Activated CD8-positive, alpha-beta memory T cell treated with anti-CD3 and anti-CD28 coated beads, Interleukin-2, amount 50 U/mL, for 24 hours (primary cell): ENCODE results near the gene YIPF6.
"Not testable (repeated sequence)": the region's sequence is repeated elsewhere in the genome, so short reads cannot be mapped to it uniquely, and the experiment has no call there.

ENCODE experiments used
- DNase-seq: peaks from one replicate; pipeline ENCODE4 v3.0.0-alpha.2; 2020; ENCODE audit errors: extremely low read depth

Gene YIPF6

DNA sequence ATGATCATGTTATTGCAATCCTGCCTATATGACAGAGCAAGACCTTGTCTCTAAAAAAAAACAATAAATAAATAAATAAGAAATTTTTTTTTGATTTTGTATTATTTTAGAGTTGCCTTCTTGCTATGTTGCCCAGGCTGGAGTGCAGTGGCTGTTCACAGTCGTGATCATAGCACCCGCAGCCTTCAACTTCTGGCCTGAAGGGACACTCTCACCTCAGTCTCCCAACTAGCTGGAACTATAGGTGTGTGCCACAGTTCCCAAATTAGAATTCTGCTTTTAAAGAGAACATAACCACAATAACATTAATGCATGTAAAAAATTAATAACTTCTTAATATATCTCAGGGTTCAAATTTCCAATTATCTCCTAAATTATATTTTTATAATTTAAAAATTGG lies 7.8 kb downstream of the YIPF6 start:
- no peak for DNase-seq

DNA sequence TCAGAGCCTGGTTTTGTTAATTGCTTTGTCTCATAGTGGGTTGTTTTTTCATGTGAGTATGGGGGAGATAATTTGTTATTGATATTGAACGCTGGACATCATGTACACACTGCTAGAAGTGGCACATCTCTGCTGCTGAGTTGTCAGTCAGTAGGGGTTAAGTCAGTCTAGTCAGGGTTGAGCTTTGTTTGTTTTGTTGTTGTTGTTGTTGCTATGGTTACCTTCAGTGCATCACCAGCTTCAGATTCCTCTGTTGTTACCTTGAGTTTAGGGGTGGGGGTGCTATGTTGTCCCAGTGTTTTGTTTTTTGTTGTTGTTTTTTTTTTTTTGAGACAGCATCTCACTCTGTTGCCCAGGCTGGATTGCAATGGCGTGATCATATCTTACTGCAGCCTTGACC lies 9.9 kb downstream of the YIPF6 start:
- no peak for DNase-seq

DNA sequence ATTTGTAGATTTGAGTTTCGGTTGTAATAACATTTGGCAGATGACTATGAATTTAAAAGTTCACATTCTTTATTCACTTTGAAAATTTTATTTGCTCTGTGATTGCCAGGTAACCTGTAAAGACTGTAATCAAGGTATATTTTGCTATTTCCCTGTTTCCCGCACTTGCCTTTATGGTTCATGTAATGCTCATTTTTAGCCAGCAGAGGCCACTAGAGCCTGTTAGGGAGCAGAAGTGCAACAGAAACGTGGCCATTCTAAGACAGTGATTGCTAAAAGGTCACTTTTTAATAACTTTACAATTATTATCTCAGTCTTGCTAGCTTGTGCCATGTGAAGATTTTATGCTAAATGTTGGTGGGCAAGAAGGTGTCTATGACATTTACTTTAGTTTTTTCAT lies 12.4 kb downstream of the YIPF6 start:
- DNase-seq: no peak

DNA sequence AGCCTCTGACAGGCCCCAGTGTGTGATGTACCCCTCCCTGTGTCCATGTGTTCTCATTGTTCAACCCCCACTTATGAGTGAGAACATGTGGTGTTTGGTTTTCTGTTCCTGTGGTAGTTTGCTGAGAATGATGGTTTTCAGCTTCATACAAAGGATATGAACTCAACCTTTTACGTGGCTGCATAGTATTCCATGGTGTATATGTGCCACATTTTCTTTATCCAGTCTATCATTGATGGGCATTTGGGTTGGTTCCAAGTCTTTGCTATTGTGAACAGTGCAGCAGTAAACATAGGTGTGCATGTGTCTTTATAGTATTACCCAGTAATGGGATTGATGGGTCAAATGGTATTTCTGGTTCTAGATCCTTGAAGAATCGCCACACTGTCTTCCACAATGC lies 25.8 kb downstream of the YIPF6 start:
- not testable (repeated sequence) for DNase-seq

DNA sequence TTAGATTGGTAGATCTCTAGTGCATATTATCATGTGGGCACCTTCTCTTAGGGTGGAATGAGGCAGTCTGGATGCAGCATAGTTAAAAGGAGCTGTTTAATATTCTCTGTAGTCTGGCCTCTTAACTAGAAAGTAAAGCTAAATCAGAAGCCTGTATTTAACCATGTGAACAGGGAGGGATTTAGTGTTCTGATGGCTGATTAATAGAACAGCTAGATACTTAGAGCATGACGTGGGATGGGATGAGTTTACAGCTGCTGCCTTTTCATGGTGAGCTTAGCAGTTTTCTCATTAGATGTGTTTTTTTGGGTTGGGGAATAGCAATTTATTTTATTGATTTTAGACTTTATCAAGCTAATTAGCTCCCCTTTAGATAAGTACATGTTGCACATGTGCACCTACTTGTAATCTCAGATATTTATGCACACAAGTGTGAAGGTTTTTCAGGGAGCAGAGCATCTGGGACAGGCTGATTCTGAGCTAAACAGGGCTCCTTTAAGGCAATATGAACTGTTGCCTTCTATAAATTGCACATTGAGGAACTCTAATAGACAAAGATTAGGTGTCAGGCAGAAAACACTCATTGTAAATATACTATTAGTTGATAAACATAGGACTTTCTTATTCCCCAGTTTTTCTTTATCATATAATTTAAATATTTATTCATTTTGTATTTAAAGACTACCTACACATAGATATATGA lies 34.1 kb downstream of the YIPF6 start:
- DNase-seq: no peak

DNA sequence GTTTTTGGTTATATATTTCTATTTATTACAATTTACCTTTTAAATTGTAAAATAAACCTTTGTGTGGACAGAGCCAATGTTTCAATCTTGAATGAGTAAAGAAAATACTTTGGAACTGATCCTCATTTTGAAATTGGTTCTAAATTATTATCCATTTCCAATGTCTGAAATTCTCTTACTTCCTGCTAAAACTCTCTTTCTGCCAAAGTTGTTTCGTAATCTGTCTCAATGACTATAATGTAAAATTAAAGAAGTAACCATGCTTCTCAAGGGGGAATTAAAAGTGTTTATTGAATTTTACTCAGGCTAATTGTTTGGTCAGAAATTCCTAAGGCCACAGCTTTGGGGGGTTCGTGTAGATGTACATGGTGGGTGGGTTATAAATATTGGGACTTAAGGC lies 34.8 kb downstream of the YIPF6 start:
- DNase-seq: no peak

DNA sequence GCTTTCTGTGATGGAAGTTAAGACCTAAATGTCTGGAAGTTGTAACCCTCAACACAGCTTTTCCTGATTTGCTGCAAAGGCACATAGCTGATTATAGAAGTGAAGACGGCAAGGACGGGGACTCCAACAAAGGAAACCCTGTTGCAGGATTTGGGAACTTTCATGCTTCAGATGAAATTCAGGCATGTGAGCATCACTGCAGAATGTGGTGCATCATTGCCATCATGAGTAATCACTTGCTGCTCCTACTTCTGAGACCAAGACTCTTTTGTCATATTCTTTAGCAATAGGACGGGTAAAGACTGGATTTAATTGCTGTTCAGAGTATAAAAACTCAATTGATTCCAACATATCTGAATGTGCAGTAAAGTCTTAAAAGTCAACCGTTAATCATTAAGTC lies 35.8 kb downstream of the YIPF6 start:
- no peak for DNase-seq

DNA sequence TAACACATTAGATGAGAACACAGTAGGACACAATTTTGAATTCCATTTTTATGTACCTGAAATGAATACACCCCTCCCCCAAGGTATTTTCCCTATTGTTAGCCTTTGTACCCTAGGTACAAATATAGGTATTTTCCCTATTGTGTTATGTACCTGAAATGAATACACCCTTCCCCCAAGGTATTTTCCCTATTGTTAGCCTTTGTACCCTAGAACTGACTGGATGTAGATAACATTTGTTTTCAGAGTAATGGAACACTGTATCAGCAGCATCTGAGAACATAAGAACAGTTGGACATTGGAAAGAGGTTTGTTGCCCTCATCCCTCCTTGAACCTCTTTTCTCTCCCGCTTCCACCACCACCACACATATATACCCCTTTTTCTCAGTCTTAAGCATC lies 37.6 kb downstream of the YIPF6 start:
- no peak for DNase-seq

DNA sequence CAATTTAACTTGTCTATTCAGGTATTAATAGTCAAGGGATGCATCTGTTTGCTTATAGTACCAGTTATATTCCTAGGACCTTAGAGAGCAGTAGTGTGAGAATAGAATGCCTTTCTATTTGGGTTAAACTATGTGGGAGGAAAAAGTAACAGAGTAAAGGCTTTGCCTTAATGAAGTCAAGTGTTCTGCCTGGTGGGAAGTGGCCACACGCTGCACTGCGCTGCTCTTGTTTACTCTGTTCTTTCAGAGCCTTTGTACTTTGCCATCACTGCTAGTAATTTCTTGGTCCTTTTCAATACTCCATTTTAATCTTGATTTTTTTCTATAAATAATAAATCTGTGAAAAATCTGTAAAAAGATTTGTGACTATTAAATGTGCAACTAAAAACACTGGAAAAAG lies 38.0 kb downstream of the YIPF6 start:
- no peak for DNase-seq

DNA sequence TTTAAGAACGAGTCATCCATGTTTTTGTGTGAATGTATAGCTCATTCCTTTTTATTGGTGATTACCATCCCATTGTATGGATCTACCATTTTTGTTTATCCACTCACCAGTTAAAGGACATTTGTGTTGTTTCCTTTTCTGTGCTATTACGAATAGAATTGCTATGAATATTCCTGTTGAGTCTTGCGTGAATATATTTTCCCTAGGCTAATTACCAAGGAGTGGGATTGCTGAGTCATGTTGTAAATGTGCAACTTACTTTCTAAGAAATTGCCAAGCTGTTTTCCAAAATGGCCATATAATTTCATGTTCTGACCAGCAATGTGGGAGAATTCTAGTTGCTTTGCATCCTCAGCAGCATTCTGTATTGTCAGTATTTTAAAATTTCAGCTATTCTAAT lies 51.3 kb downstream of the YIPF6 start:
- no peak for DNase-seq

DNA sequence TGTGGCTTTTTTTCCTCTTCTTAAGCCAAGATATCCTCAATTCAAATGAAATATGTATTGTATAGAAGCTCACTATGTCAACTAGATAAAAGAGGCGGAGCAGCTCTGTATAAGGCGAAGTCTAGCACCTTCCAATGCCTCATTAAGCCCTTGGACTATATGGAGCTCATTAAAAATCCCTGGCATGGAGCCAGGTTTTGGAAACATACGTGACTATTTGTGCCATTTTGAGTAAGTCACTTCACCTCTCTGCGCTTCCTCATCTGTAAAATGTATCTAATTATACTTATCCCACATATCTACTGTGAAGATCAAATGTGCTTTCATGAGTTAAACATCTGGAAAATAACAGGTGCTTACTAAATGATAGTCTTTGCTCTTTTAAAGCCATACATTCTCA lies 57.2 kb downstream of the YIPF6 start:
- no peak for DNase-seq

DNA sequence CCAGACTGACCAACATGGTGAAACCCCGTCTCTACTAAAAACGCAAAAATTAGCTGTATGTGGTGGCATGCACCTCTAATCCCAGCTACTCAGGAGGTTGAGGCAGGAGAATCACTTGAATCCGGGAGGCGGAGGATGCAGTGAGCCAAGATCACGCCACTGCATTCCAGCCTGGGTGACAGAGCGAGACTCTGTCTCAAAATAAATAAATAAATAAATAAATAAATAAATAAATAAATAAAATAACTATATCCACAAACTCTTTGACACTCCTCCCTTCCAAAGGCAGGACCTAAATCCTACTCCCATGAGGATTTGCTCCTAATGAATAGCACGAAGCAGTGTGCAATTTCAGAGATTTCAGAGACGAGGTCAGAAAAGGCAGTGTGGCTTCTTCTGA lies 58.3 kb downstream of the YIPF6 start:
- DNase-seq: not testable (repeated sequence)

DNA sequence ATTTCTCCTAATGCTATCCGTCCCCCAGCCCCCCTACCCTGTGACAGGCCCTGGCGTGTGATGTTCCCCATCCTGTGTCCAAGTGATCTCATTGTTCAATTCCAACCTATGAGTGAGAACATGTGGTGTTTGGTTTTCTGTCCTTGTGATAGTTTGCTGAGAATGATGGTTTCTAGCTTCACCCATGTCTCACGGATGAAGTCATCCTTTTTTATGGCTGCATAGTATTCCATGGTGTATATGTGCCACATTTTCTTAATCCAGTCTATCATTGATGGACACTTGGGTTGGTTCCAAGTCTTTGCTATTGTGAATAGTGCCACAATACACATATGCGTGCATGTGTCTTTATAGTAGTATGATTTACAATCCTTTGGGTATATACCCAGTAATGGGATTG lies 61.1 kb downstream of the YIPF6 start:
- not testable (repeated sequence) for DNase-seq

DNA sequence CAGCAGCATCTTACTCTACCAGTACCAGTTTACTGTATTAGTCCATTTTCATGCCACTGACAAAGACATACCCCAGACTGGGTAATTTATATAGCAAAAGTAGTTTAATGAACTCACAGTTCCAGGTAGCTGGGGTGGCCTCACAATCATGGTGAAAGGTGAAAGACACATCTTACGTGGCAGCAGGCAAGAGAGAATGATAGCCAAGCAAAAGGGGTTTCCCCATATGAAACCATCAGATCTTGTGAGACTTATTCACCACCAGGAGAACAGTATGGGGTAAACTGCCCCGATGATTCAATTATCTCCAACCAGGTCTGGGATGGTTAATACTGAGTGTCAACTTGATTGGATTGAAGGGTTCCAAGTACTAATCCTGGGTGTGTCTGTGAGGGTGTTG lies 69.3 kb downstream of the YIPF6 start:
- no peak for DNase-seq

DNA sequence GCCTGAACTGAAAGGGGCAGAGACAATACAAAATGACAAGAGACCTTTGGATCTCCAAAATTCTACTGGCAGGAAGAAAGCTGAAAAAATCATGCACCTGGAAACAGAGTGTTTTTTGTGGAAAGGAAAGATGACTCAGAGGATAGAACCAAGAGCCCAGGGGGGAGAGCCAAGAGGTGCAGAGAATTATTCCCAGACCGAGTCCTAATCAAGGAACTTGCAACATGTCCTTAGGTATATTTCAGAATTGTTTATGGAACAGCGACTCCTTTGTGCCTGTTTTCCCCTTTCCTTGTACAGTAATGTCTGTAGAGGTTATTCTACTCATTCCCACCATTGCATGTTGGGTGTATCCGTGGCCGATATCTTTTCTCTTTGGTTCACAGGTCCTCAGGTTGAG lies 71.7 kb downstream of the YIPF6 start:
- DNase-seq: no peak

DNA sequence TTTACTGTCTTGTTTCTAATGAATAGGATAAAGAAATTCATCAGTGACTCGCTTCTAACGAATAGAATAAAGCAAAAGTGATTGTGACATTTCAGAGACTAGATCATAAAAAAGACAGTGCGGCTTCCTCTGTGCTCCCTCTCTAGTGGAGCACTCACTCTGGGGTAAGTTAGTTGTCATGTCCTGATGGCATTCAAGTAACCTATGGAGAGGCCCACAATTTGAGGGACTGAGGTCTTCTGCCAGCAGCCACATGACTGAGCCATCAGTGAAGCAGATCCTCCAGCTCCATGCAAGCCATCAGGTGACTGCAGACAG lies 72.4 kb downstream of the YIPF6 start:
- DNase-seq: no peak

DNA sequence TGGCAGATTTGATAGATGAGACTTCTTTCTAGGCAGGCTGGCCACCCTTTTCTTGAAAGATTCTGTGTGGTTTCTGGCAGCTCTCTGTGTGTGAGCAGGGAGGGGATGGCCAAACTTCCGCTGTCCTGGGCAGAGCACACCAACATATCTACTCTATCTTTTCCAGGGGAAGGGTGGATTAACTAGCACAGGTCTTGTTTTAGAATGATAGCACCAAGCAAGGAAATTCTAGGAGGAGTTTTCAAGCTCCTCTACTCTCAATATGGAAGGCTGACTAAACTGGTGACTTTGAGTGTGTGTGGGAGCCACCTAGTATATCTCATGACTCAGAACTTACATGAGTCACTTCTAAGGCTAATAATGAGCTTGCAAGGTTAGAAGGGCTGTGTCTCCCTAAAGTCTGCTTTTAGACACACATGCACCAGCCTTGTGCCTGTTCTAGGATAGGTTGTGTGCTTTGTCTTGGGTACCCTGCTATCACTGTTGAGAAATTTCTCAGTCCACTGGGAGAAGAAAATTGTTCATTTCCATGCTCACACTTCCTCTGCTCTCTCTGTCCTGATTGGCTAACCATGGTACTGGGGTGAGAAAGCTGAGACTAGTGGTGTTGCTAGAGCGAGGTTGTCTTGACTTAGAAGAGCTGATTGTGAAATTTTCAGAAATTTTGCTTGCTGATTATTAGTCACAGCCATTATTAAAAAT lies 72.9 kb downstream of the YIPF6 start:
- no peak for DNase-seq

DNA sequence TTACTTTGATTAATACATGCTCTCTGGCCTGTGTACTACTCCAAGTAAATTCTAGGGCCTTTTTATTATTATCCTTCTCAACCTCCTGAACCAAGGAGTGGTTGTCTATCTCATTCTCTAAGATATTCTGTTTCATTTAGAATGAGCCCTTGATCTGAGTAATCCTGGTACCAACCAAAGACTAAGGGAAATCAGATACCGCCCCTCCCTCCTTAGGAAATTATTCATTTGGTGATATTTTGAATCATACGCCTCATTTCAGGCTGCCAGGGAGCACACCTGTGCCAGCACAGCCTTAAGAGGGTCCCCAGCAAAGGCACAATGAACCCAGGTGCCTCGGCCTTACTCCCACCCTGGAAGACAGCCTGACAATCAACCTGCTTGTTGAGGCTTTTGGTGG lies 75.4 kb downstream of the YIPF6 start:
- no peak for DNase-seq

DNA sequence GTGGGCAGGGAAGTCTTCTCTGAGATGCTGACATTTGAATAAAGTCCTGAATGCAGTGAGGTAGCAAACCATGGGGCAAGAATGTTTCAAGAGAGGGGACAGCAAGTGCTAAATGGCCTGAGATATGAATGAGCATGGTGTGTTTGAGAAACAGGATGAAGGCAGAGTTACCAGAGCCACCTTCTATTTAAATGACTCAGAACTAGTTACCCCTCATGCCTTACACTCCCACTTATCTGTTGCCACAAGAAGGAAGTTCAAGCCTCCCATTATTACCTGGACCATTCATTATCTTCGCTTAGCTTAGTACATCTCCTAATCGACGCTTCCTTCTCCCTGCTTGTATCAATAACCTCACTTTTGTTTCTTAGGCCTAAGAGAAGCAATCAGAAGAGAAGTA lies 81.0 kb downstream of the YIPF6 start:
- no peak for DNase-seq

DNA sequence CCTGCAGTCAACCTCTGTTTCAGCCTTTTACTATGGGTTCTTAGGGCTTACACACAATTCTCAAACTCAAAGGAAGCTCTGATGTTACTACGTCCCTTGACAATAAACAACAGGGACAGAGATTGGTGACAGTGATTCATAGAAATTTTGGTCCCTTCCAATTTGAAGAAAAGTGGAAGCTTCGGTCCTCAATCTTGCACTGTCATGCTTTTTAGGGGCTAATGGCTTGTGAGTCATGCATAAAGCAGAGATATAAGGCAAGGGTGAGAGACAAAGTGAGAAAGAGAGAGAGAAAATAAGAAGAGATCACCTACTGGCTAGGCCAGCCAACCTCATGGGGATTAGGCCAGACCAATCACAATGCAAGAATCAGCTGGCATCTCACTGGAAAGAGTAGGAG lies 85.4 kb downstream of the YIPF6 start:
- DNase-seq: no peak
